ENCODE measurements around the gene TMEM44.

Gene TMEM44

DNA sequence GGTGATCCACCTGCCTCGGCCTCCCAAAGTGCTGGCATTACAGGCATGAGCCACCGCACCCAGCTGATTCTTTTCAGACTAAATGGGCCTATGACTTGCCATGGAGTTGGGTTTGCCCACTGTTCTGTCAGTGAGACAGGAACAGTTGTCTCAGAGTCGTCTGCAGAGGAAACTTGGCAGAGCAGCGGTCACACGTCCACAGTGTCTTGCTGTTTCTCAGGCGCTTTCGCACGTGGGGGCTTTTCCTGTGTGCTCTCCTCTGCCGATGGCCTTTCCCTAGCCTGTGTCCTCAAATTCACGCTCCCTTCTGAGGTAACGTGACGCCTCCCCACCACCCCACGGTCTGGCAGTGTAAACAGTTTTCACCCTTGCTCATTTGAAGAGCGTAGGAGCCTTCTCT lies 11.3 kb downstream of the TMEM44 start:
- no peaks in the 10 kb centered on the region for H3K36me3 ChIP-seq (ENCODE audit: insufficient read depth)
- no peaks in the 10 kb centered on the region for H4K20me1 ChIP-seq (ENCODE audit: insufficient read depth)
- H2AFZ ChIP-seq (ENCODE audit: low read depth): no peak overlapping the region
- H3K4me2 ChIP-seq: no peak overlapping the region
- H3K27ac ChIP-seq: no peak overlapping the region
- H3K9ac ChIP-seq: no peak overlapping the region
- TF ChIP-seq, protein P1, sequence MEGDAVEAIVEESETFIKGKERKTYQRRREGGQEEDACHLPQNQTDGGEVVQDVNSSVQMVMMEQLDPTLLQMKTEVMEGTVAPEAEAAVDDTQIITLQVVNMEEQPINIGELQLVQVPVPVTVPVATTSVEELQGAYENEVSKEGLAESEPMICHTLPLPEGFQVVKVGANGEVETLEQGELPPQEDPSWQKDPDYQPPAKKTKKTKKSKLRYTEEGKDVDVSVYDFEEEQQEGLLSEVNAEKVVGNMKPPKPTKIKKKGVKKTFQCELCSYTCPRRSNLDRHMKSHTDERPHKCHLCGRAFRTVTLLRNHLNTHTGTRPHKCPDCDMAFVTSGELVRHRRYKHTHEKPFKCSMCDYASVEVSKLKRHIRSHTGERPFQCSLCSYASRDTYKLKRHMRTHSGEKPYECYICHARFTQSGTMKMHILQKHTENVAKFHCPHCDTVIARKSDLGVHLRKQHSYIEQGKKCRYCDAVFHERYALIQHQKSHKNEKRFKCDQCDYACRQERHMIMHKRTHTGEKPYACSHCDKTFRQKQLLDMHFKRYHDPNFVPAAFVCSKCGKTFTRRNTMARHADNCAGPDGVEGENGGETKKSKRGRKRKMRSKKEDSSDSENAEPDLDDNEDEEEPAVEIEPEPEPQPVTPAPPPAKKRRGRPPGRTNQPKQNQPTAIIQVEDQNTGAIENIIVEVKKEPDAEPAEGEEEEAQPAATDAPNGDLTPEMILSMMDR (conservative IDR thresholded peaks at IDR 0.05; ENCODE audit: low read depth, low read length): no peak
- no peak overlapping the region for H3K4me3 ChIP-seq (IDR thresholded peaks at IDR 0.05; ENCODE audit: insufficient read depth, low read depth, low read length)
- H3K4me1 ChIP-seq (ENCODE audit: low read depth, poor library complexity, severe bottlenecking): no peaks in the 10 kb centered on the region
- H3K27me3 ChIP-seq (ENCODE audit: insufficient read depth, low read depth): no peaks in the 10 kb centered on the region
- no peaks in the 10 kb centered on the region for H3K79me2 ChIP-seq (ENCODE audit: insufficient read depth, low read depth)

DNA sequence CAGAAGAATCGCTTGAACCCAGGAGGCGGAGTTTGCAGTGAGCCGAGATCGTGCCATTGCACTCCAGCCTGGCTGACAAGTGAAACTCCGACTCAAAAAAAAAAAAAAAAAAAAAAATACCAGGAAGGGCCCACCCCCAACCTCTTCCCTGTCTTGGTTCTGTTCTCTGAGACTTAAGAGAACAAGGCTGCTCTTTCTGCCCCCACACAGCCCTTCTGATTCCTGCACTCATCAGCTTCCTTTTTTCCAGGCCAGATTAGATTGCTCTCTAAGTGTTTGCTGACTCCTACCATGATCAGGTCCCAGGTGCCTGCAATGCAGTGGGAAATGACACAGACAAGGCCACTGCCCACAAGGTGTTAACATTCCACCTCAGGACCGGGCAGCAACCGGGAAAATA lies 13.0 kb downstream of the TMEM44 start:
- H3K36me3 ChIP-seq (ENCODE audit: insufficient read depth): no peaks in the 10 kb centered on the region
- no peak overlapping the region for H3K4me2 ChIP-seq
- H3K79me2 ChIP-seq (ENCODE audit: insufficient read depth, low read depth): no peaks in the 10 kb centered on the region
- no peaks in the 10 kb centered on the region for H3K4me1 ChIP-seq (ENCODE audit: low read depth, poor library complexity, severe bottlenecking)
- no peak overlapping the region for H3K27ac ChIP-seq
- TF ChIP-seq, protein P1 (conservative IDR thresholded peaks at IDR 0.05; ENCODE audit: low read depth, low read length): no peak
- no peaks in the 10 kb centered on the region for H3K27me3 ChIP-seq (ENCODE audit: insufficient read depth, low read depth)
- H3K9ac ChIP-seq: no peak overlapping the region
- no peaks in the 10 kb centered on the region for H4K20me1 ChIP-seq (ENCODE audit: insufficient read depth)
- no peak overlapping the region for H3K4me3 ChIP-seq (IDR thresholded peaks at IDR 0.05; ENCODE audit: insufficient read depth, low read depth, low read length)
- no peak overlapping the region for H2AFZ ChIP-seq (ENCODE audit: low read depth)

DNA sequence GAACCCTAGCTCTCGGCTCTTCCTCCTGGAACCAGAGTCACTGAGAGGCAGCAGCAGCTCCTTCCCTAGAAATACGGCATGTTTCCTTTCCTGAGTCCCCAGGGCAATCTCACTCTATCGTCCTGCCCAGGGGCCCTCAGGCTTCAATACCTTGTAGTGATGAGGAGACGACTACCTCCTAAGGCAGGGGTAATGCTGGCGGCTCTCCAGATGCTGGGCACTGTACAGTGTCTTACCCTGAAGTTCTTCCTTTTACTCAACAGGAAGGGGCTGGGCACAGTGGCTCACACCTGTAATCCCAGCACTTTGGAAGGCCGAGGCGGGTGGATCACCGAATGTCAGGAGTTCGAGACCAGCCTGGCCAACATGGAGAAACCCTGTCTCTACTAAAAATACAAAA lies 13.5 kb downstream of the TMEM44 start:
- H3K36me3 ChIP-seq (ENCODE audit: insufficient read depth): no peaks in the 10 kb centered on the region
- no peaks in the 10 kb centered on the region for H3K27me3 ChIP-seq (ENCODE audit: insufficient read depth, low read depth)
- no peak overlapping the region for H3K27ac ChIP-seq
- H3K9ac ChIP-seq: no peak overlapping the region
- no peak overlapping the region for H2AFZ ChIP-seq (ENCODE audit: low read depth)
- H3K4me2 ChIP-seq: no peak overlapping the region
- TF ChIP-seq, protein P1 (conservative IDR thresholded peaks at IDR 0.05; ENCODE audit: low read depth, low read length): no peak
- H3K4me3 ChIP-seq (IDR thresholded peaks at IDR 0.05; ENCODE audit: insufficient read depth, low read depth, low read length): no peak overlapping the region
- H3K79me2 ChIP-seq (ENCODE audit: insufficient read depth, low read depth): no peaks in the 10 kb centered on the region
- H4K20me1 ChIP-seq (ENCODE audit: insufficient read depth): no peaks in the 10 kb centered on the region
- no peaks in the 10 kb centered on the region for H3K4me1 ChIP-seq (ENCODE audit: low read depth, poor library complexity, severe bottlenecking)

DNA sequence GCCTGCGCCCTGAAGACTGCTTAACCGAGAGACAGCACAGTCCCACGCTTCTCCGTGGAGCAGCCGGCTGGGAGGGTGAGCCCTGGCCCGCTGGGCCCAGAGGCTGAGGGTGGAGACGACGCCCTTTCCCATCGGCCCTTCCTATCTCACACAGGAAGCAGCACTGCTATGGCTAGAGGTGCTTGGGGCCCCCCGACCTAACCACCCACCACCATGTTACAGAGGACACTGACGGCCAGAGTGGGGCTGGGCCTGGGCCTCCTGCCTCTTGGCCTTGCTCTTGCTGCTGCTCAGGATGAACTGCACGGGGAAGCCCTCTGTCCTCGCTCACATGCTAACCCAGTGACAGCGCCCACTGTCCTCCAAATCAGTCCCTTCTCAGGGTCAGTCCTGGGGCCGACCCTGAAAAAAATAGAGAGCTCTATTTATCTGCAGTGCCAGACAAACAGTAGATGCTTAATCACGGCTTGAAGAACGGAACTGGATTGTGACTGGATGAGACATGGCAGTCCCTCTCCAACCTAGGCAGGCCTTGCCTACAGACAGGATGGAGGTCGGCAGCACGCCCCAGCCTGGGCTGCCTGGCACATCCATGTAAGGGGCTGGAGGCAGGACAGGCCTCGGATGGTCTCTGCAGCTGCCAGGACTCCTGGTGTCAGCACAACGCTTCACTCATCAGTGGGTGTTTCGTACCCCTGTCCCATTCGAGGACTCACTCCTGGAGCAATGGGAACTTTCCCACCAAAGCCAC lies 14.2 kb downstream of the TMEM44 start:
- H2AFZ ChIP-seq (ENCODE audit: low read depth): no peak overlapping the region
- no peak overlapping the region for H3K4me2 ChIP-seq
- no peak overlapping the region for H3K27ac ChIP-seq
- no peak overlapping the region for H3K9ac ChIP-seq
- H4K20me1 ChIP-seq (ENCODE audit: insufficient read depth): no peaks in the 10 kb centered on the region
- no peaks in the 10 kb centered on the region for H3K4me1 ChIP-seq (ENCODE audit: low read depth, poor library complexity, severe bottlenecking)
- TF ChIP-seq, protein P1 (conservative IDR thresholded peaks at IDR 0.05; ENCODE audit: low read depth, low read length): no peak
- H3K27me3 ChIP-seq (ENCODE audit: insufficient read depth, low read depth): no peaks in the 10 kb centered on the region
- no peaks in the 10 kb centered on the region for H3K36me3 ChIP-seq (ENCODE audit: insufficient read depth)
- H3K79me2 ChIP-seq (ENCODE audit: insufficient read depth, low read depth): no peaks in the 10 kb centered on the region
- H3K4me3 ChIP-seq (IDR thresholded peaks at IDR 0.05; ENCODE audit: insufficient read depth, low read depth, low read length): no peak overlapping the region

Data from KMS-11 (cell line).